ENCODE results near the gene FFAR1. TPM values are rescaled to one million over a fixed set of nuclear protein-coding genes. Genes with fewer than 3 reads are reported as not detected.
"Not testable (repeated sequence)": the region's sequence is repeated elsewhere in the genome, so short reads cannot be mapped to it uniquely, and the experiment has no call there.

Gene FFAR1
- total RNA-seq, 1 donor from 2014 or later: 0.04 TPM

DNA sequence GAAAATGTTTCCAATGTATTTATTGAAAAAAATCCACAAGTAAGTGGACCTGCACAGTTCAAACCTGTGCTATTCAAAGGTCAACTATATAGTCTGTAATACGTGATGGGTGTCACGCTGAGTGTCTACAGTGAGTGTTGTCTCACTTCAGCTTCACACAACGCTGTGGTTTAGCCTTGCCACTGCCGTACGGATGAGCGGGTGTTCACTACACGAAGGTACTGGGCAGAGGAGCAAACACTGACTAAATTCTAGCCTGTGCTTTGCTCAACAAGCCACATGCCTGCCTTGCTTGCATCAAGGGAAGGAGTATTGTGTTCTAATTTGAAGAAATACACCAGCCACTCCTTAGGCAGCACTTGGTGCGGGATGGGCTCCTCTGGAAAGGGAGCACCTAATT, 7.2 kb downstream of the FFAR1 start:
- H3K27me3 ChIP-seq (ENCODE audit: control insufficient read depth, insufficient read depth, low read length): peaks cover 13% of the 10 kb centered on the region
- H3K4me3 ChIP-seq (ENCODE audit: low read depth, low read length): no peak overlapping the region
- no peak for DNase-seq (ENCODE audit: low read depth)
- TF ChIP-seq, protein P1, sequence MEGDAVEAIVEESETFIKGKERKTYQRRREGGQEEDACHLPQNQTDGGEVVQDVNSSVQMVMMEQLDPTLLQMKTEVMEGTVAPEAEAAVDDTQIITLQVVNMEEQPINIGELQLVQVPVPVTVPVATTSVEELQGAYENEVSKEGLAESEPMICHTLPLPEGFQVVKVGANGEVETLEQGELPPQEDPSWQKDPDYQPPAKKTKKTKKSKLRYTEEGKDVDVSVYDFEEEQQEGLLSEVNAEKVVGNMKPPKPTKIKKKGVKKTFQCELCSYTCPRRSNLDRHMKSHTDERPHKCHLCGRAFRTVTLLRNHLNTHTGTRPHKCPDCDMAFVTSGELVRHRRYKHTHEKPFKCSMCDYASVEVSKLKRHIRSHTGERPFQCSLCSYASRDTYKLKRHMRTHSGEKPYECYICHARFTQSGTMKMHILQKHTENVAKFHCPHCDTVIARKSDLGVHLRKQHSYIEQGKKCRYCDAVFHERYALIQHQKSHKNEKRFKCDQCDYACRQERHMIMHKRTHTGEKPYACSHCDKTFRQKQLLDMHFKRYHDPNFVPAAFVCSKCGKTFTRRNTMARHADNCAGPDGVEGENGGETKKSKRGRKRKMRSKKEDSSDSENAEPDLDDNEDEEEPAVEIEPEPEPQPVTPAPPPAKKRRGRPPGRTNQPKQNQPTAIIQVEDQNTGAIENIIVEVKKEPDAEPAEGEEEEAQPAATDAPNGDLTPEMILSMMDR (IDR thresholded peaks at IDR 0.05; ENCODE audit: insufficient read depth, low read length, poor library complexity, severe bottlenecking): no peak
- no peaks in the 10 kb centered on the region for H3K36me3 ChIP-seq (ENCODE audit: control insufficient read depth, insufficient read depth, low read length)

DNA sequence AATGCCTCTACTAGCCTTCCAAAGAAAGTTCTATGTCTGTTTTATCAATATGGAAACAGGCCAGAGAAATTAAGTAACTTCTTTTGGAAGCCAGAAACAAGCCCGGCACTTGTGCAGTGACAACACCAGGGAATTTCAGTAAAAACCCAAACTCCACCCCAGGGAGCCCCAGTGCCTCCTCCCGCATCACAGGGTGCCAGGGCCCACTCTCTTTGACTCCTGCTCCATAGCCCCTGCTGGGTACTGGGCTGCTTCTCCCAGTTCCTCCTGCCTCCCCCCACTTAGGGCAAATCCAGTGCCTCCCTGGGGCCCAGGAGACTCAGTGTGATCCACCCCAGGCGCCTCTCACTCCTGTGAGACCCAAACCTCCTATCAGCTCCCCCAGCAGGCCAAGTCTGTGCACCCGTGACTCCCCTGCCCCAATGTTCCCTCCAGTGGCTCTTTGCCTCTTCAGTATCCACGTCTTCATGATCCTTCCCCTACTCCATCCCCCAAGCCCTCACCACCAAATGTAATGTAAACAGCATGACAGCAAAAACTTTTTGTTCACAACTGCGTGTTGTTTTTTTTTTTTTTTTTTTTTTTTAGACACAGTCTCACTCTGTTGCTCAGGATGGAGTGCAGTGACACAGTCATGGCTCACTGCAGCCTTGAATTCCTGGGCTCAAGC, 8.2 kb downstream of the FFAR1 start:
- Histone ChIP-seq H3K4me3 (ENCODE audit: low read depth, low read length) (no peak overlapping the region), H3K36me3 (ENCODE audit: control insufficient read depth, insufficient read depth, low read length) (no peaks in the 10 kb centered on the region), H3K27me3 (ENCODE audit: control insufficient read depth, insufficient read depth, low read length) (peaks cover 5% of the 10 kb centered on the region)
- no peak for DNase-seq (ENCODE audit: low read depth)
- TF ChIP-seq, protein P1 (IDR thresholded peaks at IDR 0.05; ENCODE audit: insufficient read depth, low read length, poor library complexity, severe bottlenecking): no peak

DNA sequence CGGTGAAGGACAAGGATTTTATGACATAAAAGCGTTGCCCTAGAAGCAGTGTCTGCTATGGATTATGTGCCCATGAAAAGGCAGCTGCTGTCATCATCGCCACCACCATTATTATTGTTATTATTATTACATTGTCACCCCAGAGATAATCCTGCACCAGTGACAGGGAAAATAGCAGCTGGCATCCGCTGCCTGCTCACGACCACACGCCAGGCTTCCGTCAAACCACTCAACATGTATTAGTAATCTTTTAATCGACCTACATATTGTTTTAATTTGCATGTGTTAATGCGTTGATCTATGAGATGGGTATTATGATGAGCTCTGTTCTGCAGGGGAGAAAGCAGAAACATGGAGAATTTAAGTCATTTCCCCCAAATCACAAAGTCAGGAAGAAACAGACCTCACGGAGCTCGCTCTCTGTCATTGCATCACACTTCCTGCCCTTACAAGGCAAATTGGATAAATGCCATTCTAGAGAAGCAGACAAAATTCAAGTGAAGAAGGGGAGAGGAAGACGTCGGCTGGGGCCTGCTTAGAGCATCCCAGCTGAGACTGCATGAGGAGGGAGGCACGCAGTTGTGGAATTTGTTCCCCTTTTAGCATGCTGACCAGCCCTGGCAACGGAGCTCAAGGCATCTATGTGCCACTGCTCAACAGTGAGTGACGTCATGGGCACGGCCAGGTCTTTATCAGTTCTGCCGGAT, 10.3 kb downstream of the FFAR1 start, which contains the start of gene FFAR3:
FFAR3 (plus strand) TSS at position 594 of the 707 bp plus-strand sequence. CDS start 431 bp downstream, outside the sequence.
- TF ChIP-seq, protein P1 (IDR thresholded peaks at IDR 0.05; ENCODE audit: insufficient read depth, low read length, poor library complexity, severe bottlenecking): no peak
- DNase-seq (ENCODE audit: low read depth): no peak

DNA sequence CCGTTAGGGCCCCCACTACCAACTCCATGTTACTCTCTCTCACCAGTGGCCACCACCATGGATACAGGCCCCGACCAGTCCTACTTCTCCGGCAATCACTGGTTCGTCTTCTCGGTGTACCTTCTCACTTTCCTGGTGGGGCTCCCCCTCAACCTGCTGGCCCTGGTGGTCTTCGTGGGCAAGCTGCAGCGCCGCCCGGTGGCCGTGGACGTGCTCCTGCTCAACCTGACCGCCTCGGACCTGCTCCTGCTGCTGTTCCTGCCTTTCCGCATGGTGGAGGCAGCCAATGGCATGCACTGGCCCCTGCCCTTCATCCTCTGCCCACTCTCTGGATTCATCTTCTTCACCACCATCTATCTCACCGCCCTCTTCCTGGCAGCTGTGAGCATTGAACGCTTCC, 11.1 kb downstream of the FFAR1 start:
- not testable (repeated sequence) for H3K36me3 ChIP-seq (ENCODE audit: control insufficient read depth, insufficient read depth, low read length); DNase-seq (ENCODE audit: low read depth); H3K4me3 ChIP-seq (ENCODE audit: low read depth, low read length); H3K27me3 ChIP-seq (ENCODE audit: control insufficient read depth, insufficient read depth, low read length)

More for the DNA sequence above, 10.3 kb downstream of the FFAR1 start, which contains the start of gene FFAR3:
- no peak within 1 kb of the TSS for H3K4me3 ChIP-seq (ENCODE audit: low read depth, low read length)
- no peaks in the 10 kb centered on the region for H3K27me3 ChIP-seq (ENCODE audit: control insufficient read depth, insufficient read depth, low read length)
- no peaks in the 10 kb centered on the region for H3K36me3 ChIP-seq (ENCODE audit: control insufficient read depth, insufficient read depth, low read length)

DNA sequence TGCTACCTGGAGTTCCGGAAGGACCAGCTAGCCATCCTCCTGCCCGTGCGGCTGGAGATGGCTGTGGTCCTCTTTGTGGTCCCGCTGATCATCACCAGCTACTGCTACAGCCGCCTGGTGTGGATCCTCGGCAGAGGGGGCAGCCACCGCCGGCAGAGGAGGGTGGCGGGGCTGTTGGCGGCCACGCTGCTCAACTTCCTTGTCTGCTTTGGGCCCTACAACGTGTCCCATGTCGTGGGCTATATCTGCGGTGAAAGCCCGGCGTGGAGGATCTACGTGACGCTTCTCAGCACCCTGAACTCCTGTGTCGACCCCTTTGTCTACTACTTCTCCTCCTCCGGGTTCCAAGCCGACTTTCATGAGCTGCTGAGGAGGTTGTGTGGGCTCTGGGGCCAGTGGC, 11.7 kb downstream of the FFAR1 start:
- not testable (repeated sequence) for H3K4me3 ChIP-seq (ENCODE audit: low read depth, low read length); H3K36me3 ChIP-seq (ENCODE audit: control insufficient read depth, insufficient read depth, low read length); H3K27me3 ChIP-seq (ENCODE audit: control insufficient read depth, insufficient read depth, low read length); DNase-seq (ENCODE audit: low read depth)

DNA sequence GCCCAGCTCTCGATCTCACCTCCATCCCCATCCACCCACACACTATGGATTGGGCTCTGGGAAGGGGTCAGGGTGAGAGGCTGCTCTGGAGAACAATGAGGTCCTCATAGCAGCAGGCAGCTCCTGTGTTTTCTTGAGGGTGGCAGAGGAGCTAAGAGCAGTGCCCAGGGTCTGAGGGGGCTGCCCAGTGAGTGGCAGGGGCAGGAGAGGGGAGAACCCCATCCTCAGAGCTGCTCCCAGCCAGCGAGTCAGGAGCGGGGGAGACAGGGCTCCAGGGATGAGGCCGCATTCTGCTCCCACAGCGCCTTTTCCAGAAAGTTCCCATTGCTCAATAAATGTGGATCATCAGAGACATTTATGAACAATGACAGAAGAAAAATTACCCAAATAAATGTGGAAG, 12.4 kb downstream of the FFAR1 start:
- H3K4me3 ChIP-seq (ENCODE audit: low read depth, low read length); H3K36me3 ChIP-seq (ENCODE audit: control insufficient read depth, insufficient read depth, low read length); H3K27me3 ChIP-seq (ENCODE audit: control insufficient read depth, insufficient read depth, low read length); DNase-seq (ENCODE audit: low read depth): not testable (repeated sequence)

DNA sequence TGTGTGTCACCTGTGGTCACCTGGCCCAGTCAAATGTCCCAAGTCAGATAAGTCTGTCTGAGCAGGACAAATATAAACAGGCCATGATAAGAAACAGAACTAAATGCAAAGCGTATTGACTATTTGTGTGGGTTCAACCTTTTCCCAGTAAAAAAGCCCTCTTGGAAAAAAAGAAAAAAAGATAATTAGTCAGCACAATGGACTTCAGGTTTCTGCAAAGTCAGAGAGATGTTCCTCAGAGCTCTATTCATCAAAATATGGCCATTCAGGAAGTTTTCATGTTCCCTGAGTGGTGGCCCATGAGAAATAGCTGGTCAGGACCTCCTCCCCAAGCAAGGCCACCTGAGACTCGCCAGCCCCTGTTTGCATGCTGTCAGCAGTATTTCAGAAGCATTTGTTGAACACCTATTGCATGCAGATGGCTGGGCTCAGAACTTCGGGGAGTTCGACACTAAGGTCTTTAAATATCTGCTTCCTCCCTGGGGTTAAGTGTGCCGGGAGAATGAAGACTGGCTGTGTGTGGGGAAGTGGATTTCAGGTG, 13.2 kb downstream of the FFAR1 start:
- no peaks in the 10 kb centered on the region for H3K27me3 ChIP-seq (ENCODE audit: control insufficient read depth, insufficient read depth, low read length)
- no peak for DNase-seq (ENCODE audit: low read depth)
- H3K4me3 ChIP-seq (ENCODE audit: low read depth, low read length): no peak overlapping the region
- no peaks in the 10 kb centered on the region for H3K36me3 ChIP-seq (ENCODE audit: control insufficient read depth, insufficient read depth, low read length)
- TF ChIP-seq, protein P1 (IDR thresholded peaks at IDR 0.05; ENCODE audit: insufficient read depth, low read length, poor library complexity, severe bottlenecking): no peak
